GM12878 (cell line): ENCODE measurements around the gene TAPT1. TPM values are rescaled to one million over a fixed set of nuclear protein-coding genes. Genes with fewer than 3 reads are reported as not detected.

ENCODE experiments used
- ATAC-seq: fragments of 200-7000 bp; cut with Tn5 transposase; 3 replicates; pipeline ENCODE4 v1.9.1; 2020; ENCODE audit warnings: mild to moderate bottlenecking, moderate library complexity
- BruUV-seq: library from RNA; stranded (reverse); fragments of 400-500 nt; replicated peaks from 2 replicates; lab custom pipeline; 2021; lab: Mats Ljungman, UMichigan
- CTCF ChIA-PET: fragments of 300-600 bp; sonication (Branson Sonifier 250); formaldehyde crosslinking; extraction: SDS; loops from one replicate; lab custom pipeline; 2021; ENCODE audit warnings: inconsistent platforms; lab: Yijun Ruan, JAX
- POLR2A ChIA-PET: fragments of 350-600 bp; formaldehyde crosslinking; extraction: SDS; loops from one replicate; lab custom pipeline; 2021; ENCODE audit warnings: inconsistent platforms; lab: Charles Lee
- RAD21 ChIA-PET: fragments of 300-600 bp; sonication (Branson Sonifier 250); formaldehyde crosslinking; loops from one replicate; lab custom pipeline; 2023; ENCODE audit warnings: antibody characterized with exemption; ENCODE audit not compliant: unreplicated experiment; lab: Charles Lee
- SMC1A ChIA-PET: fragments of 300-600 bp; sonication (Branson Sonifier 250); formaldehyde crosslinking; loops from one replicate; lab custom pipeline; 2023; ENCODE audit not compliant: unreplicated experiment, uncharacterized antibody; lab: Charles Lee
- DNase-seq: peaks from one replicate; pipeline ENCODE4 v3.0.0-alpha.2; 2011; ENCODE audit warnings: low read depth, low spot score
- FAIRE-seq: peaks from 3 replicates; lab custom pipeline; 2011; peaks lifted over from hg19 to GRCh38; lab: Jason Lieb, UNC
- H2AFZ ChIP-seq: 2 replicates; pipeline ENCODE4 v1.6.0; 2011; ENCODE audit warnings: low read depth, low read length, control low read depth; ENCODE audit not compliant: control insufficient read depth
- H3K27ac ChIP-seq: 2 replicates; pipeline ENCODE4 v1.5.1; 2011; ENCODE audit warnings: control low read depth; ENCODE audit not compliant: control insufficient read depth, insufficient read depth
- H3K27me3 ChIP-seq, 2 experiments: replicated peaks in 1 of 2; 2 replicates each; pipeline versions ENCODE4 v1.6.0 to v1.6.1; 2011; ENCODE audit warnings: low read length in 1 of 2; ENCODE audit not compliant: control insufficient read depth in 2 of 2, insufficient read depth in 2 of 2
- H3K36me3 ChIP-seq, 2 experiments: 2 replicates each; pipeline ENCODE4 v1.5.1; 2011; ENCODE audit warnings: low read length in 1 of 2; ENCODE audit not compliant: control insufficient read depth in 2 of 2, insufficient read depth in 2 of 2
- H3K4me1 ChIP-seq: 2 replicates; pipeline ENCODE4 v1.6.1; 2011; ENCODE audit warnings: mild to moderate bottlenecking, low read length, moderate library complexity, mixed read lengths; ENCODE audit not compliant: control insufficient read depth, insufficient read depth
- H3K4me2 ChIP-seq: 2 replicates; pipeline ENCODE4 v1.6.0; 2011; ENCODE audit warnings: control low read depth; ENCODE audit not compliant: control insufficient read depth, insufficient read depth
- H3K4me3 ChIP-seq: fragments of 200-600 bp; sonication (generic); 2 replicates; pipeline ENCODE4 v1.5.1; 2016
- H3K79me2 ChIP-seq: 2 replicates; pipeline ENCODE4 v1.6.0; 2011; ENCODE audit warnings: low read length; ENCODE audit not compliant: control insufficient read depth, insufficient read depth
- H3K9ac ChIP-seq: 2 replicates; pipeline ENCODE4 v1.8.0; 2011; ENCODE audit warnings: low read length, control low read depth, mixed read lengths; ENCODE audit not compliant: control insufficient read depth, insufficient read depth
- H3K9me3 ChIP-seq: replicated peaks from 3 replicates; pipeline ENCODE4 v1.5.1; 2011; ENCODE audit warnings: mild to moderate bottlenecking, low read length; ENCODE audit not compliant: control insufficient read depth, insufficient read depth
- H4K20me1 ChIP-seq: 2 replicates; pipeline ENCODE4 v1.6.0; 2011; ENCODE audit not compliant: control insufficient read depth, insufficient read depth
- CBFB ChIP-seq: IDR thresholded peaks from 2 replicates; pipeline ENCODE4 v1.6.1; 2016; ENCODE audit warnings: antibody characterized with exemption, low read depth
- GATAD2B ChIP-seq: fragments of 450-650 bp; conservative IDR thresholded peaks from 2 replicates; pipeline ENCODE4 v1.6.1; 2017; ENCODE audit warnings: low read depth, mild to moderate bottlenecking, moderate library complexity
- IKZF2 ChIP-seq, 2 experiments: fragments of 450-650 bp; IDR thresholded peaks; 2 replicates each; pipeline ENCODE4 v1.6.1; 2017; ENCODE audit warnings: mild to moderate bottlenecking in 2 of 2, moderate library complexity in 2 of 2
- POLR2AphosphoS5 ChIP-seq: IDR thresholded peaks from 2 replicates; pipeline ENCODE4 v1.6.1; 2011; ENCODE audit warnings: mild to moderate bottlenecking, low read length, inconsistent platforms
- ZBED1 ChIP-seq: IDR thresholded peaks from 2 replicates; pipeline ENCODE4 v1.6.1; 2016; ENCODE audit warnings: borderline replicate concordance
- WGBS: methylation state at CpG from one replicate; pipeline ENCODE4 v1.1.6; 2016; ENCODE audit warnings: low lambda C conversion rate; ENCODE audit not compliant: insufficient replicate concordance, insufficient coverage; ENCODE audit errors: missing lambda C conversion rate; 5-methylcytosine and 5-hydroxymethylcytosine counted together
- in situ Hi-C: fragments of 300-500 bp; cut with MboI; formaldehyde crosslinking; loops from 9 replicates; pipeline ENCODE4 v1.14.3; 2018; ENCODE audit warnings: mixed read lengths
- intact Hi-C: fragments of 100-400 bp; cut with micrococcal nuclease; formaldehyde crosslinking; loops from one replicate; pipeline ENCODE4 v1.14.2; 2022; ENCODE audit not compliant: unreplicated experiment
- polyA plus RNA-seq, 11 experiments: library from polyadenylated mRNA; depleted of rRNA in 4 of 11; unstranded in 6 of 11; stranded (reverse) in 5 of 11; fragments of >200 nt; fragmentation: Nextera tagmentation in 4 of 11; fragmentation: Illumina TruSeq in 1 of 11; extraction: Ambion mirVana in 4 of 11; extraction: Trizol in 1 of 11; gene quantifications; 1 replicate in 1 of 11; 2 replicates in 10 of 11; pipeline versions ENCODE4 v1.2.1 to v1.2.3, GENCODE V29; 2011 to 2016; ENCODE audit warnings: inconsistent platforms in 2 of 11, missing spikeins in 2 of 11, low read depth in 1 of 11
- total RNA-seq, 4 experiments: library from RNA; depleted of rRNA in 3 of 4; stranded (reverse); fragments of >200 nt in 3 of 4; fragmentation: Illumina TruSeq in 1 of 4; extraction: Trizol in 1 of 4; gene quantifications; 2 replicates each; pipeline versions ENCODE4 v1.2.1 to v1.2.3, GENCODE V29; 2013 to 2021
- TF ChIP-seq, protein P1 (sequence below): IDR thresholded peaks from 2 replicates; pipeline ENCODE4 v1.6.1; 2012; ENCODE audit warnings: low read length, inconsistent platforms
- TF ChIP-seq, protein P2 (sequence below): IDR thresholded peaks from 2 replicates; pipeline ENCODE4 v1.6.1; 2011; ENCODE audit warnings: borderline replicate concordance, low read depth, mild to moderate bottlenecking, moderate library complexity, low read length; ENCODE audit not compliant: insufficient read depth, poor library complexity, severe bottlenecking
- TF ChIP-seq, protein P3 (sequence below): IDR thresholded peaks from 2 replicates; pipeline ENCODE4 v1.6.1; 2012; ENCODE audit warnings: low read depth, low read length, improper control_type of control experiment
- TF ChIP-seq, protein P4 (sequence below): fragments of 450-650 bp; IDR thresholded peaks from 2 replicates; pipeline ENCODE4 v1.6.1; 2018; ENCODE audit warnings: mild to moderate bottlenecking, low read depth, moderate library complexity; ENCODE audit not compliant: partially characterized antibody

TAPT1 gene
- total and polyA plus RNA-seq, 10 of the 15 experiments (the other 5 are each of a cell fraction or from before 2014, with no cell fraction given), result 0.91 to 23.3 (median 9.5) TPM

DNA sequence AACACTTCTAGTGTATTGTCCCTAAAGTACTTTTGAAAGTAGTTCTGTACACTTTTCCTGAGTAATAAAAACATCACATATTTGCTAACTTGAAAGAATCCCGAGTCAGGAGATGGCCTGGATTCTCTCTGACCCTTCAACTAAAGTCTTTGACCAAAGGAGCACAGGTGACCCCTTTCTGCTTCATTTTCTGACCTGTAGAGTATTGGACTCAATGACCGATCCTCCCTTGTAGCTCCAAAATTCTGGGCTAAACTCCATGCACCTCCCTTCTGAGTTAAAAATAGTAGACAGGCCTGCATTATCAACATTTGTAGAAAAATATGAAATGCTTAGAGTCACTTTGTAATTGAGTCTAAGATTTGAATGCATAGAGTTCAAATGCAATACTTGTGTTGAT lies 4.0 kb upstream of the TAPT1 start:
- Histone ChIP-seq H3K4me1 (no peaks in the 10 kb centered on the region), H3K36me3 (no peaks in the 10 kb centered on the region), H3K4me2 (no peak overlapping the region), H3K79me2 (peaks cover 10% of the 10 kb centered on the region), H3K4me3 (no peak overlapping the region), H3K9ac (no peak overlapping the region), H2AFZ (no peak overlapping the region), H3K27me3 (no peaks in the 10 kb centered on the region), H4K20me1 (no peaks in the 10 kb centered on the region), H3K9me3 (no peaks in the 10 kb centered on the region), H3K27ac (no peak overlapping the region)
- in situ Hi-C loops, result no loop called here
- TF ChIP-seq, protein P1, sequence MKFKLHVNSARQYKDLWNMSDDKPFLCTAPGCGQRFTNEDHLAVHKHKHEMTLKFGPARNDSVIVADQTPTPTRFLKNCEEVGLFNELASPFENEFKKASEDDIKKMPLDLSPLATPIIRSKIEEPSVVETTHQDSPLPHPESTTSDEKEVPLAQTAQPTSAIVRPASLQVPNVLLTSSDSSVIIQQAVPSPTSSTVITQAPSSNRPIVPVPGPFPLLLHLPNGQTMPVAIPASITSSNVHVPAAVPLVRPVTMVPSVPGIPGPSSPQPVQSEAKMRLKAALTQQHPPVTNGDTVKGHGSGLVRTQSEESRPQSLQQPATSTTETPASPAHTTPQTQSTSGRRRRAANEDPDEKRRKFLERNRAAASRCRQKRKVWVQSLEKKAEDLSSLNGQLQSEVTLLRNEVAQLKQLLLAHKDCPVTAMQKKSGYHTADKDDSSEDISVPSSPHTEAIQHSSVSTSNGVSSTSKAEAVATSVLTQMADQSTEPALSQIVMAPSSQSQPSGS, result no peak
- TF ChIP-seq, protein P2, sequence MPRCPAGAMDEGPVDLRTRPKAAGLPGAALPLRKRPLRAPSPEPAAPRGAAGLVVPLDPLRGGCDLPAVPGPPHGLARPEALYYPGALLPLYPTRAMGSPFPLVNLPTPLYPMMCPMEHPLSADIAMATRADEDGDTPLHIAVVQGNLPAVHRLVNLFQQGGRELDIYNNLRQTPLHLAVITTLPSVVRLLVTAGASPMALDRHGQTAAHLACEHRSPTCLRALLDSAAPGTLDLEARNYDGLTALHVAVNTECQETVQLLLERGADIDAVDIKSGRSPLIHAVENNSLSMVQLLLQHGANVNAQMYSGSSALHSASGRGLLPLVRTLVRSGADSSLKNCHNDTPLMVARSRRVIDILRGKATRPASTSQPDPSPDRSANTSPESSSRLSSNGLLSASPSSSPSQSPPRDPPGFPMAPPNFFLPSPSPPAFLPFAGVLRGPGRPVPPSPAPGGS, result no peak
- no peak for TF ChIP-seq POLR2AphosphoS5
- TF ChIP-seq, protein P3, sequence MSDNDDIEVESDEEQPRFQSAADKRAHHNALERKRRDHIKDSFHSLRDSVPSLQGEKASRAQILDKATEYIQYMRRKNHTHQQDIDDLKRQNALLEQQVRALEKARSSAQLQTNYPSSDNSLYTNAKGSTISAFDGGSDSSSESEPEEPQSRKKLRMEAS, result no peak
- no peak for TF ChIP-seq IKZF2 (IDR thresholded peaks at IDR 0.05)
- TF ChIP-seq ZBED1, result no peak
- TF ChIP-seq, protein P4, sequence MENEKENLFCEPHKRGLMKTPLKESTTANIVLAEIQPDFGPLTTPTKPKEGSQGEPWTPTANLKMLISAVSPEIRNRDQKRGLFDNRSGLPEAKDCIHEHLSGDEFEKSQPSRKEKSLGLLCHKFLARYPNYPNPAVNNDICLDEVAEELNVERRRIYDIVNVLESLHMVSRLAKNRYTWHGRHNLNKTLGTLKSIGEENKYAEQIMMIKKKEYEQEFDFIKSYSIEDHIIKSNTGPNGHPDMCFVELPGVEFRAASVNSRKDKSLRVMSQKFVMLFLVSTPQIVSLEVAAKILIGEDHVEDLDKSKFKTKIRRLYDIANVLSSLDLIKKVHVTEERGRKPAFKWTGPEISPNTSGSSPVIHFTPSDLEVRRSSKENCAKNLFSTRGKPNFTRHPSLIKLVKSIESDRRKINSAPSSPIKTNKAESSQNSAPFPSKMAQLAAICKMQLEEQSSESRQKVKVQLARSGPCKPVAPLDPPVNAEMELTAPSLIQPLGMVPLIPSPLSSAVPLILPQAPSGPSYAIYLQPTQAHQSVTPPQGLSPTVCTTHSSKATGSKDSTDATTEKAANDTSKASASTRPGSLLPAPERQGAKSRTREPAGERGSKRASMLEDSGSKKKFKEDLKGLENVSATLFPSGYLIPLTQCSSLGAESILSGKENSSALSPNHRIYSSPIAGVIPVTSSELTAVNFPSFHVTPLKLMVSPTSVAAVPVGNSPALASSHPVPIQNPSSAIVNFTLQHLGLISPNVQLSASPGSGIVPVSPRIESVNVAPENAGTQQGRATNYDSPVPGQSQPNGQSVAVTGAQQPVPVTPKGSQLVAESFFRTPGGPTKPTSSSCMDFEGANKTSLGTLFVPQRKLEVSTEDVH, result no peak
- no peak for TF ChIP-seq GATAD2B
- TF ChIP-seq CBFB, result no peak
- WGBS, result 65% methylated on average over 2 of the region's 2 CpGs
- DNase-seq (no peak), ATAC-seq (no peak), FAIRE-seq (no peak)
- ChIA-PET POLR2A (no interaction called here), CTCF (no interaction called here), SMC1A (no interaction called here), RAD21 (interaction anchor here (1.2 kb wide), 1 partner anchor 34 kb away, joined by 3 read pairs; no protein-coding TSS in a partner anchor)
- intact Hi-C loops, result no loop called here
- BruUV-seq, result no TSS peak
